C1 segment of cervical spinal cord (tissue), 14 donors: ENCODE data around the gene LIN28B.
"Not testable (repeated sequence)": the region's sequence is repeated elsewhere in the genome, so short reads cannot be mapped to it uniquely, and the experiment has no call there.

Experiments used
- DNase-seq, 14 donors: peaks; one replicate each; lab custom pipeline; 2025; lab: John Stamatoyannopoulos, UW

The LIN28B gene

DNA sequence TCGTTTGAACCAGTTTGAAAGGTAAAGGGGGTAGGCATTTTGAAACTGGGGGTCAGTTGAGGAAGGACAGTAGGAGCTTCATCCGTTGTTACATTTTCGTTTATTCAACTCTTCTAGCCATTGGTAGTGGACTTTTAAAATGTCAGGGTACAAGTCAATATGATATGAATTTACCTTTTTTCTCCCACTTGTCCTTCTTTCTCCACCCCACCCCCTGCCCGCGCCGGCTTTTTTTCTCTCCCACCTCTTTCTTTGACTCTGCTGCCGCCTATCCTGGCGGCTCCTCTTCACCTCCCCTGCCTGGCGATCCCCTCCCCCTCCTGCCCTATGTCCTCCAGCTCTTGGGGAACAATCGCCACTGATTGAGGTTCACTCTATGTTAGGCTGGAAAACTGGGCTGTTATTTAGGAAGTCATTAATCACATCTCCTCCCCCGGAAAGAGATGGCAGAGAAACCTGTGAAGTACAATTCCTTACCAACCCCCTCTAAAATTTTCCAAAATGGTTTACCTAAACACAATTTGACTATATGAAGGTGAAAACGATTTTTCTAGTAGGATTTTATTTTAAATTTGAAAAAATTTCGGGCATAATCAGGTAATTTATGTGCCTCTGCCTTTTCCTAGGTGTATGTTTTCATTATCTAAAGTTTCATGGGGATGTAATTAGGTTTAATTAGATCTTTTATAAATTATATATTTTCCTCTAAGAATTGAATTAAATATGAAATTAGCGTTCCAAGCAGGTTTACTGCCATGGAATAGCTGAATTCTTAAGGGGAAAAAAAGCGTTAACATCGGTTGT lies 778 bp upstream of the LIN28B start:
- DNase-seq = no peak

GRCh38 chr6:104957301-104958177 lies 632 bp downstream of the LIN28B start:
- DNase-seq = no peak

DNA sequence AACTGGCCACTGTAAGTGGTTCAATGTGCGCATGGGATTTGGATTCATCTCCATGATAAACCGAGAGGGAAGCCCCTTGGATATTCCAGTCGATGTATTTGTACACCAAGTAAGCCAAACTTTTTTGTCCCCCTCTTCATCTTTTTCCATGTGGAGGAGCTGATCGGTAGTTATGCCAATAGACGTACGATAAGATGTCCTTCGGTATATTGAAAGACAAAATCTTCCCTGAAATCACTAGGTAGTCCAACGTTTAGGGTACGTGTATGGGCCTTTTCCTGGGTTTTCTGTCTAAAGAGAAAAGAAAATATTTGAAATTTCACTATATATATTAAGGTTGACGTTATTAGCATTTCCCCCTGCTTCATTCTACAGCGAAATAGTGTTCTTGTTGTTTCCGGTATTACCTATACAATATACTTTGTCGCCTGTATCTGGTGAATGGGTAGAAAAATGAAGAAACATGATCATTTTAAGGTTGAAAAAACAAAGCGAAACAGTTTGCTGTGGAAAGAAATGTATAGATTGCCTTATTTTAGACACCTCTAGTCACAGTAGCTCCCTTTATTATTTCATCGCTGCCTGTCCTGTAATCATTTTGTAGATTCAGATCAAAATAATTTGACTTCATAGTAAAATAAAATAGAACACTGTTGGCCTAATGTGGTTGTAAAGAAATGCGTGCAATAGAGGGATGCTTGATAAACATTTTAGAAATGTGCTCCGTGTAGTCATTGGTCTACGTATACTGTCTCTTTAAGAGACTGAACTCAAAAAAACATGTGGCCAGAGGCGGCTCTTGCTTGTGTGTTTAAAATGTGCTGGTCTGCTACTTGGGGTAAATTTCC lies 1.5 kb downstream of the LIN28B start:
- no peak for DNase-seq

DNA sequence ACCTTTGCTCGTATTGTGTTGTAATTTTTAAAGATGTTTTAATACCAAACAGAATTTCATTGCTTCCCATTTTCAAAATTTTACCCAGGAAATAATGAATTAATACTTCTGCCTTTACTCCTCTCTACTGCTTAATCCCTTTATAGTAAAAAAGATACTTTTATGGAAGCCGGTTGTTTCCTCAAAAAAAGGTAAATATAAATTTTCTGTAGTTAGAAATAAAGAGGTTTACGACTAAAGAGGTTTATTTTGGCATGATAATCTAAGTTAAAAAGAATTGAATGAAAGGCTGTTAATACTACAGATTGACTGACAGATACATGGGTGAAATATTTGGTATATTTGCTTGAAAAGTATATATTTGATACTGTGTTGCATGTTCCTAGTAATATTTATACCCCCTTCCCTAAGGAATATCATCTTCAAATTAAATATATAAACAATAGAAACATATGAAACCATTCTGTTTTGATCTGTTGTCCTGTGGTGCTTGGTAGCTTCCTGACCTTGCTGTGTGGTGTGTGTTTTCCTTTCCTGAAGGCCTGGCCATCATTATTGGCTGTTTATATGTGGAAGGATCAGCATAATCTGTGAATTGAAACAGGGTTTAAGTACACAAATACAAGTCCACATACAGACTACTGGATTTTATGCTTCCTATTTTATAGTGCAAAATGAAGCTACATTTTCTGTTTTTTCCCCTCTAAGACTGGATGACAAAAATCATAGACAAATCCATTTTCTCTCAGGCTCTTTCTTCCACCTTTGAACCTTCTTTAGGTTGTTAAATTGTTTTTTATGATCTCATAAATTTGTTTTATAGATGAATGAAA lies 2.3 kb downstream of the LIN28B start:
- no peak for DNase-seq

DNA sequence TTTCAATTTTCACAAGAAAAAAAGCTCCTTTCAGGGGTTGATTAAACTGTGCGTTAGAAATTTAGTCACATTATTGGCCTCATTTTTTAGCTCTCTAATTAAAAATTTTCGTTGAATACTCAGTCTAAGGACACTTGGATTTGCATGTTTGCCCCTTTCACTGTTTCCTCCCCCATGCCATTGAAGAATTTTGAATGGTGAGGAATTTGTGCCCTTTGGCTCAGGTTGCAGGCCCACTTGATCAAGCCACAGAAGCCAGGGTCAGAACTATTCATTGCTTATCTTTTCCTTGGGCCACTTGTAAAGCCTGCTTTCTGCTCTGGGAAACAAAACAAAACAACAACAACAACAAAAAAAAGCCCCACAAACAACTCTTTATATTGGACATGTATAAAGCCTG lies 12.2 kb downstream of the LIN28B start:
- no peak for DNase-seq

DNA sequence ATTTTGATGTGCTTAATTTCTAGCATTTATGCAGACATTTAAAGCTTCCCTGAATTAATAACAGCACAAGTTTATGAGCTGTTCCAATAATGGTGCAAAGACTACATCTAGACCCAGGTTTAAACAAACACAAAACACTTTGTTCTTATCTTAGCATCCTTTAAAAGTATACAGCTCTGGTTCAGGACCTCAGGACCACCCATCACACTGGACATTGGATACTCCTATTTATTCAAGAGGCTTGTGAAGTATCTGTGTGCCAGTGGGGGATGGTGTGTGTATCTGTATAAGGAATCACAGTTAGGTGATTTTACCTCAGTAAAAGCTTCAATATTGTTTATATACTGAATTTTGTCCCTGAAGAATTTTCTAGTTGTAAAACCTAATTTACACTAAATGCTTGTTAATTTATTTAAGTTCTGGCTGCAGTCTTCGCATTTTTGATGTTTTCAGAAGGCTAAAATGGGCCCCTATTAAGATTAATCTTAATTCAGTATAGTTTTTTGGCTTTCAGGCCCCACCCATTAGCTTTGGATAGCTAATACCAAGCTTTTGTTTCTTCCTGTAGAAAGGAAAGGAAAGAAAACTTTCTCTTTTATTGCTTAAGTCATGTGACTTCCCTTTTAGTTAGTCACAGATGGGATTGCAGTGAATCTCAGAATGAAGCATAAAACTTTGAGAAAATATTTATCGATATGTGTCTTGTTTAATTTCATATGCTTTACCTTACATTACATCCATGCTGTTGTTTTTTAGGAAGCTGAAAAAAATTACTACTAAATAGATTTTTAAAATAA lies 13.1 kb downstream of the LIN28B start:
- DNase-seq = no peak

DNA sequence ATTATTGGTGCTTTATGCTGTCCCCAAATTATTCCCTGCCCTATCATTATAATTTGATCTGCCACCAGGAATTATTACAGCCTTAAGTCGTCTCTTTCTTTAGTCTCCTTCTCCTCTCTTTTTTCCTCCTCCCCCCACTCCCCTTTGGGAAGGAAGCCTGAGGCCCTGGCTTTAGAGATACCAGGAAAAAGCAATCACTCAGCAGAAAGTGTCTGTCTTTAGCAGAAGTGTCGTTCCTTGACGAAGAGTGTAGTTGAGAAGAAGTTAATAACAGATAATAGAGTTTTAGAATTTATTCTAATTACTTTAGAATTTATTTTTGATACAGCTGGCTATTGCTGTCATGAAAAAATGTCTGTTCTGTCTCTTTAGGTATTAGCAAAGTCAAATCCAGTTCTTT lies 16.5 kb downstream of the LIN28B start:
- DNase-seq = no peak

GRCh38 chr6:104983296-104983695 lies 26.4 kb downstream of the LIN28B start:
- no peak for DNase-seq

DNA sequence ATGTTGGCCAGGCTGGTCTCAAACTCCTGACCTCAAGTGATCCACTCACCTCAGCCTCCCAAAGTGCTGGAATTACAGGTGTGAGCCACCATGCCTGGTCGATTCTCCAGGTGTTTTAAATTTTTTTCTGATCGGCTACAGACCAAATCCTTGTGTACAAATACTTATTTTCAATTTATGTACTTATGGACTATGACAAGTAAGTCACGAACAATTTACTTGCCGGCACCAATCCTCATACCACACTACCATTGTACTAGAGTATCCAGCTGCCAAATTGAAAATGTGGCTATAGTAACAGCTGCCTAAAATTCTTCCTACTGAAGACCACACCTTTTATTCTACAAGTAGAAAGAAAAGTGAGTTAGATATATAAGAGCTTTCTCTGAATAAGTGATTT lies 26.9 kb downstream of the LIN28B start:
- DNase-seq = no peak

DNA sequence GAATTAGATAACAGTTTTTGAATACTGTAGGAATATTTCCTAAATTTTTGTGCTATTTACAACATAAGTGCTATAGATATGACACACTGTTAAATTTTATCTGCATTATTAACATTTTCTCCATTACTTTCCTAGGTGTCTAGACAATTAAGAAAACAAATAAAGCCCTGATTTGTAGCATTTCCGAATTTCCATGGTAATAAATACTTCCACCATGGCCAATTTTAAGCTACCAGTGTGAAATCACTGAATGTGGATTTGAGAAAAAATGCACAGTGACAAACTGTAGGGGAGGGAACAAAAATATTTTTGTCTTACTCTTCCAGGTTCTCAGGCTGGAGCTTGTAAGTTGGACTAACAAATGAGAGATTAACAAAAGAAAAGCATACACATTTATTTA lies 27.9 kb downstream of the LIN28B start:
- no peak for DNase-seq

DNA sequence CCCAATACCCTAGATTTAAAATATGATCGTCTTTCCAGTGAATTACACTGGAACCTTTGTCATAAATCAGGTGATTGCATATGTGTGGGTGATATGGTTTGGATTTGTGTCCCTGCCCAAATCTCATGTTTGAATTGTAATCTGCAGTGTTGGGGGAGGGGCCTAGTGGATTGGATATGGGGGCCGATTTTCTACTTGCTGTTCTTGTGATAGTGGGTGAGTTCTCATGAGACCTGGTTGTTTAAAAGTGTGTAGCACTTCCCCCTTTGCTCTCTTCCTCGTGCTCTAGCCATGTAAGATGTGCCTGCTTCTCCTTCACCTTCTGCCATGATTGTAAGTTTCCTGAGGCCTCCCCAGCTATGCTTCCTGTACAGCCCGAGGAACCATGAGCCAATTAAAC lies 29.0 kb downstream of the LIN28B start:
- DNase-seq = not testable (repeated sequence)

DNA sequence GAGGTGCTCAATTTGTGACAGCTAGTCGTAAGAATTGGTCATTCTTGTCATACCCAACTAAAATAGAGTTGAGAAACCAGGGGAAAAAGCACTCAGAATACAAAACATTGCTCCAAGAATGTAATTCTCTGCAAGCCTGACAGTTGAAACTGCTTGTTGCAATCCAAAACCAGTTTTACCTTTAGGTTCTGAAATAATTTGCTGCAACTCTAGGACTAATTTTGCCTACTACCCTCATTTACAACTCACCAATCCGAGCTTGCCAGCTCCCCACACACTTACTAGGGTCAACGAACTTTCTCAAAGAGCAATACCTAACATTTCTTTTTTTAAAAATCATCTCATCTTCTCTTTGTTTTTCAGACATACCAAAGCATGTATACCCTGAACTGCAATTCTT lies 29.7 kb downstream of the LIN28B start:
- DNase-seq = no peak

GRCh38 chr6:104987218-104987617 lies 30.3 kb downstream of the LIN28B start:
- no peak for DNase-seq

GRCh38 chr6:104990085-104990484 lies 33.2 kb downstream of the LIN28B start:
- no peak for DNase-seq

- DNase-seq = not testable (repeated sequence)
Measured at GRCh38 chr6:104991062-104991461, 34.2 kb downstream of the LIN28B start.

DNA sequence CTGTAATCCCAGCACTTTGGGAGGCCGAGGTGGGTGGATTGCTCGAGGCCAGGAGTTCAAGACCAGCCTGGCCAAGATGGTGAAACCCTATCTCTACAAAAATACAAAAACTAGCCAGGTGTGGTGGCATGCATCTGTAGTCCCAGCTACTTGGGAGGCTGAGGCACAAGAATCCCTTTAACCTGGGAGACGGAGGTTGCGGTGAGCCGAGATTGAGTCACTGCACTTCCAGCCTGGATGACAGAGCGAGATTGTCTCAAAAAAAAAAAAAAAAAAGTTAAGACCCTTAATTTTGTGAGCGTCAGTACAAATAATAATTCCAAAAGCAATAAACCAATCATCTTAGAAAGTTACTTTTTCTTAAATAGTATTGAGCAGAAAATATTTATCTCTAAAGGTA lies 36.7 kb downstream of the LIN28B start:
- DNase-seq = not testable (repeated sequence)

DNA sequence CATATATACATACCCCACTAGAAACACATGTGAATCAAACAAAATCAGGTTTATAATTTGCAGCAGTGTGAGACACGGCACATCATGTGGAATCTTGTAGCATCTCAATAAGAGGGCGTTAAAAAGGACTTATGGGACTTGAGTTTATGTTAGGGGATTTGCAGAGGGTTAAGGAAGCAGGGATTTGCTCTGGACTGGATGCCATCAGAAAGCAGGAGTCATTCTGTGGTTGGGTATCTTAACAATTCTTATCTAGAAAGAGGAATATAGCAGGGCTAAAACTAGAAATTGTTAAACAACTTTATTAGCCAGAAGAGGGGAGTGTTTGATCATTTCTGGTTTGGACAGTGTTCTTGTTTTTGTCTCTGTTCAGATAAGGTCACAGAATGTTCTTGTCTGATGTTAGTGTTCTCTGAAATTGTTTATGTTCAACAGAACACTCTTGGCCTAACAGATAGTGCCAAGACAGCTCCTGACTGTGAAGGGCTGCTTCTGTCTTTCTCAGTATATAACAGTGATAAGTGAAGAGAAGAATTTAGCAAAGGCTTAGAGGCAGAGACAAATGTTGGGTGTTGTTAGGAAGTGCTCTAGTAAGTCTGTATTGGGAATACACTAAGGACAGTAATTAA lies 39.2 kb downstream of the LIN28B start:
- peak in 1 of 14 donors; percentile 0 for DNase-seq

- DNase-seq = no peak
Measured at GRCh38 chr6:105001063-105001462, 44.2 kb downstream of the LIN28B start.

DNA sequence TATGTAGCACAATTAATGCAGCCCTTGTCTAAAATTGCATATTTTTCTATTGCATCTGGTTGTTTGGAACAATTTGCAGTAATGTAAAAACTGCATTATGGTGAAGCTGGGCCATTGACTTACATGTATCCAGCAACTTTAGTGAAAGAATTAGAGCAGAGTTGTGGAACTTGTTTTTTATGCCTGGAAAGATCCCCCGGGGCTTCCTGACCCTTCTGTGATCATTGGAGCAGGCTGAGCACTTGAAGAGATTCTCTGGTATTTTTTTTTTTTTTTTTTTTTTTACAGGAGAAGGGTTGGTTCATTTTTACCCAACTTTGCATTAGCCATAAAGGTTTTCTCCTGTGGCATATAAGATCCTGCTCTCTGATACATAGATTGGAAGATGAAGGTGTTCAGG lies 45.0 kb downstream of the LIN28B start:
- DNase-seq = no peak

DNA sequence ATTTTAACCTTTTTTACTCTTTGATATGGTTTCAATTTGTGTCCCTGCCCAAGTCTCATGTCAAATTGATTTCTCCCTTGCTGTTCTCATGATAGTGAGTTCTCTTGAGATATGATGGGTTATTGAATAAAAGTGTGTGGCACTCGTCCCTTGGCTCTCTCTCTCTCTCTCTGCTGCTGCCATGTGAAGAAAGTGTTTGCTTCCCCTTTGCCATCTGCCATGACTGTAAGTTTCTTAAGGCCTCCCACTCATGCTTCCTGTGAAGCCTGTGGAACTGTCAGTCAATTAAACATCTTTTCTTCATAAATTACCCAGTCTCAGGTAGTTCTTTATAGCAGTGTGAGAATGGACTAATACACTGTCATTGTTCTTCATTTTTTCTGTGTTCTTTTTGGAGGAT lies 48.5 kb downstream of the LIN28B start:
- no peak for DNase-seq
